GM23338 (cell line): ENCODE results near the gene BMP5. TPM values are rescaled to one million over a fixed set of nuclear protein-coding genes. Genes with fewer than 3 reads are reported as not detected.

Experiments
- ATAC-seq: fragments of 200-7000 bp; cut with Tn5 transposase; 3 replicates; pipeline ENCODE4 v1.9.1; 2020
- DNase-seq: peaks from one replicate; pipeline ENCODE4 v3.0.0-alpha.2; 2015; ENCODE audit warnings: low spot score
- H2AFZ ChIP-seq: fragments of 200-600 bp; sonication (generic); 2 replicates; pipeline ENCODE4 v1.8.0; 2016; ENCODE audit warnings: antibody characterized with exemption, mild to moderate bottlenecking, moderate library complexity
- H3F3A ChIP-seq: fragments of 200-600 bp; sonication (generic); replicated peaks from 2 replicates; pipeline ENCODE4 v1.8.0; 2017; ENCODE audit warnings: antibody characterized with exemption, mixed run types, low read depth
- H3K27ac ChIP-seq: fragments of 200-600 bp; sonication (generic); 2 replicates; pipeline ENCODE4 v1.6.1; 2016; ENCODE audit warnings: low read depth
- H3K27me3 ChIP-seq: fragments of 200-600 bp; sonication (generic); 2 replicates; pipeline ENCODE4 v1.8.0; 2016; ENCODE audit warnings: mild to moderate bottlenecking, mixed run types, moderate library complexity; ENCODE audit not compliant: insufficient read depth
- H3K36me3 ChIP-seq: fragments of 200-600 bp; sonication (generic); 2 replicates; pipeline ENCODE4 v1.8.0; 2016; ENCODE audit warnings: mild to moderate bottlenecking; ENCODE audit not compliant: insufficient read depth
- H3K4me1 ChIP-seq: fragments of 200-600 bp; sonication (generic); 2 replicates; pipeline ENCODE4 v1.8.0; 2016; ENCODE audit warnings: mild to moderate bottlenecking, moderate library complexity; ENCODE audit not compliant: insufficient read depth
- H3K4me2 ChIP-seq: fragments of 200-600 bp; sonication (generic); 2 replicates; pipeline ENCODE4 v1.7.1; 2017; ENCODE audit warnings: mixed run types
- H3K4me3 ChIP-seq: fragments of 200-600 bp; sonication (generic); 2 replicates; pipeline ENCODE4 v1.6.1; 2016; ENCODE audit warnings: mixed run types
- H3K79me2 ChIP-seq: fragments of 200-600 bp; sonication (generic); replicated peaks from 2 replicates; pipeline ENCODE4 v1.8.0; 2017; ENCODE audit warnings: mild to moderate bottlenecking; ENCODE audit not compliant: insufficient read depth
- H3K9me2 ChIP-seq: fragments of 200-600 bp; sonication (generic); 2 replicates; pipeline ENCODE4 v1.8.0; 2017; ENCODE audit not compliant: insufficient read depth
- H4K20me1 ChIP-seq: fragments of 200-600 bp; sonication (generic); replicated peaks from 2 replicates; pipeline ENCODE4 v1.8.0; 2017; ENCODE audit warnings: mild to moderate bottlenecking; ENCODE audit not compliant: insufficient read depth
- H3K27ac Mint-ChIP-seq: 2 replicates; pipeline ENCODE4 v1.8.0; 2020; ENCODE audit warnings: inconsistent platforms, mild to moderate bottlenecking, moderate library complexity, mixed read lengths
- H3K27me3 Mint-ChIP-seq: 3 replicates; pipeline ENCODE4 v1.8.0; 2022; ENCODE audit warnings: low read depth, mild to moderate bottlenecking, moderate library complexity, mixed read lengths, inconsistent platforms; ENCODE audit not compliant: insufficient read depth, poor library complexity
- H3K36me3 Mint-ChIP-seq: 3 replicates; pipeline ENCODE4 v1.8.0; 2021; ENCODE audit warnings: low read depth, mild to moderate bottlenecking, inconsistent platforms, moderate library complexity, mixed read lengths
- H3K4me1 Mint-ChIP-seq: 3 replicates; pipeline ENCODE4 v1.8.0; 2020; ENCODE audit warnings: mild to moderate bottlenecking, inconsistent platforms, mixed read lengths
- H3K4me3 Mint-ChIP-seq: 3 replicates; pipeline ENCODE4 v1.8.0; 2021; ENCODE audit warnings: moderate library complexity, mild to moderate bottlenecking, inconsistent platforms, mixed read lengths
- H3K9me3 Mint-ChIP-seq: 3 replicates; pipeline ENCODE4 v1.8.0; 2020; ENCODE audit warnings: moderate library complexity, mild to moderate bottlenecking, inconsistent platforms, mixed read lengths
- CREB1 ChIP-seq: fragments of 250-450 bp; sonication (Bioruptor Pico); IDR thresholded peaks from 2 replicates; pipeline ENCODE4 v1.5.0; 2020; ENCODE audit warnings: low read depth, mild to moderate bottlenecking, moderate library complexity
- ETS1 ChIP-seq: IDR thresholded peaks from 2 replicates; pipeline ENCODE4 v1.6.1; 2016; ENCODE audit warnings: antibody characterized with exemption
- JUNB ChIP-seq: IDR thresholded peaks from one replicate; pipeline ENCODE4 v1.6.1; 2016; ENCODE audit warnings: antibody characterized with exemption; ENCODE audit not compliant: unreplicated experiment
- NANOG ChIP-seq: IDR thresholded peaks from 2 replicates; pipeline ENCODE4 v1.6.1; 2016; ENCODE audit warnings: antibody characterized with exemption, borderline replicate concordance
- POLR2AphosphoS5 ChIP-seq: IDR thresholded peaks from 2 replicates; pipeline ENCODE4 v1.6.1; 2016; ENCODE audit warnings: antibody characterized with exemption, low read depth
- STAT1 ChIP-seq: IDR thresholded peaks from one replicate; pipeline ENCODE4 v1.6.1; 2016; ENCODE audit warnings: antibody characterized with exemption; ENCODE audit not compliant: unreplicated experiment
- ZNF114 ChIP-seq: fragments of 250-450 bp; sonication (Bioruptor Pico); IDR thresholded peaks from 2 replicates; pipeline ENCODE4 v1.5.0; 2020; ENCODE audit warnings: mild to moderate bottlenecking, moderate library complexity
- ZNF331 ChIP-seq: fragments of 250-450 bp; sonication (Bioruptor Pico); IDR thresholded peaks from 2 replicates; pipeline ENCODE4 v1.5.0; 2020; ENCODE audit warnings: low read depth, mild to moderate bottlenecking, moderate library complexity
- polyA plus RNA-seq: library from polyadenylated mRNA; unstranded; fragments of >200 nt; fragmentation: Nextera tagmentation; extraction: Ambion mirVana; gene quantifications from 2 replicates; pipeline ENCODE4 v1.2.1, GENCODE V29; 2016
- total RNA-seq: library from RNA; depleted of rRNA; stranded (reverse); fragments of >200 nt; shearing (Covaris generic); gene quantifications from 2 replicates; pipeline ENCODE4 v1.2.3, GENCODE V29; 2014
- TF ChIP-seq, protein P1 (sequence below): IDR thresholded peaks from one replicate; pipeline ENCODE4 v1.6.1; 2018; ENCODE audit warnings: antibody characterized with exemption; ENCODE audit not compliant: unreplicated experiment

BMP5 gene
- total and polyA plus RNA-seq, 2 experiments from 2014 or later, result 0.06 to 0.07 TPM

DNA sequence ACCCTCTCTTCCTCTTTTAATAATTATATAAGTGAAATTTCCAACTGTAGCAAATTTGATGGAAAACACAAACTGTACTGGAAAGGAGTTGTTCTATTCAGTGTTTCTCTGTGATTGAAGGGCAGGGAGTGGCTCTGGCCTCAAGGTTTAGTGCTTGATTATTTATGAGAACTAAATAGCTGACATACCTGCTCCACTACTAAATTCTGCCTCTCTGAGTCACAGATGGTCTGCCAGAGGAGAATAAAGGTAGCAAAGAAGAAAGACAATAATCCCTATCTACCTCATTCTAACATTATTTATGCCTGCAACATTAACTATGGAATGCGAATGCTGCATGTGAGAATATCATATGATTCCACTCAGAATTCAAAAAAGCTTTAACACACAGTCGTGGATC, 9.3 kb downstream of the BMP5 start (continued):
- no peak for TF ChIP-seq ZNF331 (CRISPR knock-in tag)
- TF ChIP-seq ETS1, result no peak
- no peak for TF ChIP-seq CREB1 (CRISPR knock-in tag)
- no peak for TF ChIP-seq POLR2AphosphoS5
- no peak for TF ChIP-seq JUNB
- no peak for TF ChIP-seq NANOG
- TF ChIP-seq, protein P1, sequence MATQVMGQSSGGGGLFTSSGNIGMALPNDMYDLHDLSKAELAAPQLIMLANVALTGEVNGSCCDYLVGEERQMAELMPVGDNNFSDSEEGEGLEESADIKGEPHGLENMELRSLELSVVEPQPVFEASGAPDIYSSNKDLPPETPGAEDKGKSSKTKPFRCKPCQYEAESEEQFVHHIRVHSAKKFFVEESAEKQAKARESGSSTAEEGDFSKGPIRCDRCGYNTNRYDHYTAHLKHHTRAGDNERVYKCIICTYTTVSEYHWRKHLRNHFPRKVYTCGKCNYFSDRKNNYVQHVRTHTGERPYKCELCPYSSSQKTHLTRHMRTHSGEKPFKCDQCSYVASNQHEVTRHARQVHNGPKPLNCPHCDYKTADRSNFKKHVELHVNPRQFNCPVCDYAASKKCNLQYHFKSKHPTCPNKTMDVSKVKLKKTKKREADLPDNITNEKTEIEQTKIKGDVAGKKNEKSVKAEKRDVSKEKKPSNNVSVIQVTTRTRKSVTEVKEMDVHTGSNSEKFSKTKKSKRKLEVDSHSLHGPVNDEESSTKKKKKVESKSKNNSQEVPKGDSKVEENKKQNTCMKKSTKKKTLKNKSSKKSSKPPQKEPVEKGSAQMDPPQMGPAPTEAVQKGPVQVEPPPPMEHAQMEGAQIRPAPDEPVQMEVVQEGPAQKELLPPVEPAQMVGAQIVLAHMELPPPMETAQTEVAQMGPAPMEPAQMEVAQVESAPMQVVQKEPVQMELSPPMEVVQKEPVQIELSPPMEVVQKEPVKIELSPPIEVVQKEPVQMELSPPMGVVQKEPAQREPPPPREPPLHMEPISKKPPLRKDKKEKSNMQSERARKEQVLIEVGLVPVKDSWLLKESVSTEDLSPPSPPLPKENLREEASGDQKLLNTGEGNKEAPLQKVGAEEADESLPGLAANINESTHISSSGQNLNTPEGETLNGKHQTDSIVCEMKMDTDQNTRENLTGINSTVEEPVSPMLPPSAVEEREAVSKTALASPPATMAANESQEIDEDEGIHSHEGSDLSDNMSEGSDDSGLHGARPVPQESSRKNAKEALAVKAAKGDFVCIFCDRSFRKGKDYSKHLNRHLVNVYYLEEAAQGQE, result no peak
- TF ChIP-seq ZNF114, result no peak

DNA sequence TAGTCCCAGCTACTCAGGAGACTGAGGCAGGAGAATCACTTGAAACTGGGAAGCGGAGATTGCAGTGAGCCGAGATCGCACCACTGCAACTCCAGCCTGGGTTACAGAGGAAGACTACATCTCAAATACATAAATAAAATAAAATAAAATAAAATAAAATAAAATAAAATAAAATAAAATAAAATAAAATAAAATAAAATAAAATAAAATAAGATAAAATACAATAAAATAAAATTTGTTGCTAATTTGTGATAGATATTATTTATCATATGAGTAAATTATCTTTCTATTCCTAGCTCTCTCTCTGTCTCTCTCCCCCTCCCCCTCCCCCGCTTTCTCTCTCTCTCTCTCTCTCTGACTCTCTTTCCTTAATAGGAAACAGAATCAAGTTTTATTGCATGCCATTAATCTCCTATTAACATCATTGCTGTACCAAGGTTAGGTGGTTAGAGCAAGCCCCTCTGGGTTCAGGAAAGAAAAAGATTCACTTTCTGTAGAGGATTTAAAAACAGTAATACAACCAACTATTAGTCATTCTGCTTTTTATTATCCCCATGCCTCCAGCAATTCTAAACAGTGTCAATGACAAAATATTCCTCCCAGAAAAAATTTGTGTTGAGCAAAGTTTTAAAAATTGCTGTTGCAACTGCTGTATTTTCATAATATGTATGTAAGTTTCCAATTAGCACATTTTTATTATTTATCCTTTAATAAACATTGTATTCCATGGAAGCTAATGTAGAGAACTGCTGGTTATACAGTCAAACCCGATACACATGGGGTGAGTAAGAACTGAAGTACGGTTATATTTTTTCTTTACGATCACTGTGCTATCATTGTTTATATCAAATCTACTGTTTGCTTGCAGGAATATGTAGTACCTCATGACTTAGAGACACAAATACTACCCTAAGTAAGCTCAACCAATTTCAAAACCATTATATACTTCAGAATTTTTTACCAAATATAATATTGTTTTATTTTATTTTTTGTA, 22.1 kb downstream of the BMP5 start:
- Mint-ChIP-seq H3K4me1 (no peaks in the 10 kb centered on the region), H3K9me3 (no peaks in the 10 kb centered on the region), H3K36me3 (no peaks in the 10 kb centered on the region), H3K4me3 (no peak overlapping the region), H3K27me3 (no peaks in the 10 kb centered on the region), H3K27ac (no peak overlapping the region)
- no peak overlapping the region for H3K4me3 ChIP-seq
- H3F3A ChIP-seq, result no peaks in the 10 kb centered on the region
- no peak for TF ChIP-seq POLR2AphosphoS5
- TF ChIP-seq STAT1, result no peak
- no peak for DNase-seq
- no peaks in the 10 kb centered on the region for H4K20me1 ChIP-seq
- no peaks in the 10 kb centered on the region for H3K4me1 ChIP-seq
- no peaks in the 10 kb centered on the region for H3K36me3 ChIP-seq
- H3K9me2 ChIP-seq, result no peaks in the 10 kb centered on the region
- H3K4me2 ChIP-seq, result no peak overlapping the region
- H3K79me2 ChIP-seq, result no peaks in the 10 kb centered on the region
- no peaks in the 10 kb centered on the region for H3K27me3 ChIP-seq
- no peak for ATAC-seq
- H3K27ac ChIP-seq, result no peak overlapping the region
- H2AFZ ChIP-seq, result no peak overlapping the region
